HG03066 (cell line): Measurements from ENCODE around the gene TTLL6.

Experiments used
- ATAC-seq: cut with Tn5 transposase; IDR thresholded peaks from one replicate; pipeline ENCODE4 v1.9.1; 2021; ENCODE audit warnings: low read depth; ENCODE audit not compliant: unreplicated experiment

Gene TTLL6

DNA sequence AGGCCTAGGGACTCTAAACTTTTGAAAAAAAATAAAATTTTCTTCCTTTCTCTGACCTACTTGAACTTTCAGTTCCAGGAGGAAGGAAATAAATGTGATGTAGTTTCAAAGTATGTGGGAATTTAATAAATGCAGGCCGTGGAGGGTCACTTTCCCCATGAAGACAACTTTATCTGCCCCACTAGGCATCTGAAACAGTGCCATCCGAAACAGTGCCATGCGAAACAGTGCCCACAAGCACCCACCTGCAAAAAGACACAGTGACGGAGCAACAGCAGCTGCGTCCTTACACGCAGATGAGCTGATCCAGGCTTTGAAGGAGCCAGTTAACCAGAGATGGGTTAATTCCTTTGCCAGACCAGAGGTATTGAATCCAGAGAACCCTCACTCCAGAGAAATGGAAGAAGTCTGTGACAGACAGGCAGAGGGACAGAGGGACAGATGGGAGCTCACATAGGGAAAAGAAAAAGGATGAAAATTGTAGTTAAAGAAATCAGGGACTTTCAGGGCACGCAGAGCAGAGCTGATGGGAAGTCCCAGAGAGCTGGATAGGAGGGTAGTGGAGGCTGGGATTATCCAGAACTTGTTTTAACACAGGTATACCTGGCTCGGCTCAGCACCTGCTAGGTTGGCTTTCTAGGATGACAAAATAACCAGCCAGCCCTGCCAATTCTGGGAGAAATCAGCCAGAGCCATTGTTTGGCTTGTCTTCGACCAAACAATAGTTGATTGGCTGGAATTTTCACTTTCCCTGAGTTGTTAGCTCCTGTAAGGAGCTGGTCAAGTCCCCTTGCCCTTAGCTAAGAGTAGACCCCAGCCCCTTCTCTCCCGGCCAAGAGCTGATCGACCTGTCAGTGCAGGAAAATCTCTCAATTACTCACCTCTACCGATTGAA, 71.4 kb downstream of the TTLL6 start:
- no peak for ATAC-seq

DNA sequence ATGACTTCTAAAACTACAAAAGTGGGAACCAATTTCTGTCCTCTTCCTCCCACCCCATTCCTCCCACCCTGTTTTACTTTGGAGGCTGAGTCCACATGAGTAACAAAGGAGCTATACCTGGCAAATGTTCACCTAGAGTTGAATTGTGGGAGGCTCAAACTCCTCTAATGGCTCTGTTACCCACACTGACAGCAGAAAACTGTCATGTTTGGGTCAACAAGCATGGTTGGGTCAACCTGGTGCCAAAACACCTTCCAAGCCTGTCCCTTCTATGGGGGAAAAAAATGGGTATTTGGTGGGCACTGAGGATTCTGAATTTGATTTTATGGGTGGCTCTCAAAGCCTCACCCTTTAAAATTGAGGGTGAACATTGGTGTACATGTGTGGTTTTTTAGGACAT, 76.5 kb downstream of the TTLL6 start:
- no peak for ATAC-seq

DNA sequence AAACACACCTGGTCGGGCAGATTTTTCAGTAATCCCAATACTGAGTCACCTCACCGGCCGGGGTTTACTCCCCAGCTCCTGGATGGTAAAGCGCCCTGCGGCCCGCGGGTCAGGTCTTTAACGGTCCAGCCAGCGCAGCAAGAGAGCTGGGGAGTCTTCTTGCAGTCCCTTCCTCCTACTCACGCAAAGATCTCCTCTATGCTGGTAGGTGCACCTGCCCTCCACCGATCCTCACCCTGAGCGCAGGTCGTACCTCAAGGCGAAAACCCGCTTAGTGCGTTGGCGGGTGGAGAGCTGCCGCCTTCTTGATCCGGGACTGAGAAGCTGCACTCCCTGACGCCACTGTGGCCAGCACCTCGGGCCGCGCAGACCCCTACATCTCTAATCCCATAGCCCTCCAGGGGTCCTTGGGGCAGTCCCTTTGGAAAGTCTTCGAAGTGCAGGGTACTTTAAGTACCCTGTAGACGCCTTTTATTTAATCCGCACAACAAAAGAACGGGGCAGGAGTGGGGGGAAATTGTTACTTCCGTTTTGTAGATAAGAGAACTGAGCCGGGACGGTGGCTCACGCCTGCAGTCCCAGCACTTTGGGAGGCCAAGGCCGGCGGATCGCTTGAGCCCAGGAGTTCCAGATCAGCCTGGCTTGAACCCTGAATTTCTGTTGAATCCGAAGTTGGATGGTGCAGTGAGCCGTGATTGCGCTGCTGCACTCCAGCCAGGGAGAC, 78.1 kb downstream of the TTLL6 start:
- ATAC-seq = no peak

DNA sequence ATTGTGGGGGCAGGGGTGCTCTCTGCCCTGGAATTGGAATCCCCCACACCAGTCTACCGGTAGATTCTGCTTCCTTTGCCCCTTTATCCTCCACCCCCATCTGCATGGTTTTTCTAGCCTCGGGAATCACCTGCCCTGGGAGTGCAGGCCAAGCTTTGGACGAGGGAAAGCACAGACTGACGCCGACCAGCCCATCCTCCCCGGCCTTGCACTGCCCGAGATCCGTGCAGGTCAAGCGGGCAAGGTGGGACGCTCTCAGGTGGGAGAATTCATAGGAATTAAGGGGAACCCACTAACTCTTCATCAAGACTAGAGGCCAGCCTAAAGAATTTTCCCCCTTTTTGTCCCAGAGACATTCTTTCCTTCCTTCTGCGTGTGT, 78.6 kb downstream of the TTLL6 start:
- no peak for ATAC-seq

DNA sequence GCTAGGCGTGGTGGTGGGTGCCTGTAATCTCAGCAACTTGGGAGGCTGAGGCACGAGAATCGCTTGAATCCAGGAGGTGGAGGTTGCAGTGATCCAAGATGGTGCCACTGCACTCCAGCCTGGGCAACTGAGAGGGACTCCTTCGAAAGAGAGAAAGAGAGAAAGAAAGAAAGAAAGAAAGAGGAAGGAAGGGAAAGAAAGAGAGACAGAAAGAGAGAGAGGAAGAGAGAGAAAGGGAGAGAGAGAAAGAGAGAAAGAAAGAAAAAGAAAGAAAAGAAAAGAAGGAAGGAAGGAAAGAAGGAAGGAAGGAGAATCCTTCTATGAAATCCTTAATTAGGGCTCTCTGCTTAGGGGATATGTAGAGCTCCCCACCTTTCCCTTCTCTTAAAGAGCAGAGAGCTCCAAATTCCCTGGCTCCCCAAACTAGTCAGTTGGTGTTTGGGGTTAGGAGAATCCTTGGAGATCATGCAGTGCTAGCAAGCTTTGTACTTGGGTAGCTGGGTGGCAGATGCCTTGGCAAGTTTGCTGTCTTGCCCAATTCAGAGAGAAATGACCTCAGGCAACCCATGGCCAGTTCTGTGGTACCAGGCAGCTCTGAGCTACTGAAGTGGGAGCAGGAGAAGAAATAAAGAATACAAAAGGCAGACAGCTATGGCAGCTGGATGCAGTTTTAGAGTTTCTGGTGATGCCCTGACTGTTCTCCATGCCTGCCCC, 79.5 kb downstream of the TTLL6 start:
- no peak for ATAC-seq

DNA sequence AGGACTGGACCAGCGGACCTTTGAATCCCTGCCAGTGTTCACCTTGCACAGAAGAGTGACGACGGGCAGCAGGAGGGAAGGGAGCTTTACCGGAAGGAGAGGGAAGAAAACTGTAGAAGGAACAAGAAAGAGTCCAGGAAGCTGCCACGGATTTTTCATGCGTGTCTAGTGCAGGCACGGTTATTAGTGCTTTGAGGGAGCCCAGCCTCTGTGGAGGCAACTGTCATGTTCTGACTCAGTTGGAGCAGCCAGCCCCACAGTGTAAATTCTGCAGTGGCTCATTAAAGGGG, 82.0 kb downstream of the TTLL6 start:
- no peak for ATAC-seq

DNA sequence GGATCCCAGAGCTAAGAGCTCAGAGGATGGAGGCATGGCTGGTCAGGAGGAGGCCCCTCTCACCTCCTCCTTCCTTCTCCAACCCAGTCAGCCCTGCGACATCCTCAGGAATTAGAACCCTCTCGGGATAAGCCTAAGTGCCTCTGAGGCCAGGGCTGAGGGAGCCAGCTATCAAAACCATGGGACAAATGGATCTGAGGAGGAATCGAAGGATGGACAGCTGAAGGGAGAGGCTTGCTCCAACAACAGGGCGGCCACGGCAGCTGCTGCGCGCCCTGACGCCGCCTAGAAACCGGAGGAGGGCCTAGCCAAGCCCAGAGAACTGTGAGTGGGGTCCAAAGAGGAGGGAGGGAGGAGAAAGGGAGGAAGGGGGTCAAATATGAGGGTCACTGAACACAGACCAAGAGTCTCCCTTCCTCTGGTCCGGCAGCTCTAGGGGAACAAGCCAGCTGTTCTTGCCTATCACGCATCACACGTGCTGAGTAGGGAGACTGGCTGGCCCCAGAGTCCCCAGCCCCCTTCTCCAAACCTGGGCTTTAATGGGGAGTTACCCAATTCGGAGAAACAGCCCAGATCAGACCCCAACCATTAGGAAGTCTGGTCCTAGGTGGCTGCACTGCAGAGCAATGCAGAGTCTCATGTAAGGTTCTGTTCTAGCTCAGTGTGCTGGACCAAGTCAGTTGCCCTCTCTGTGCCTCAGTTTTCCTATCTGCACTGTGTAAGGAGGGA, 82.5 kb downstream of the TTLL6 start:
- ATAC-seq = no peak

DNA sequence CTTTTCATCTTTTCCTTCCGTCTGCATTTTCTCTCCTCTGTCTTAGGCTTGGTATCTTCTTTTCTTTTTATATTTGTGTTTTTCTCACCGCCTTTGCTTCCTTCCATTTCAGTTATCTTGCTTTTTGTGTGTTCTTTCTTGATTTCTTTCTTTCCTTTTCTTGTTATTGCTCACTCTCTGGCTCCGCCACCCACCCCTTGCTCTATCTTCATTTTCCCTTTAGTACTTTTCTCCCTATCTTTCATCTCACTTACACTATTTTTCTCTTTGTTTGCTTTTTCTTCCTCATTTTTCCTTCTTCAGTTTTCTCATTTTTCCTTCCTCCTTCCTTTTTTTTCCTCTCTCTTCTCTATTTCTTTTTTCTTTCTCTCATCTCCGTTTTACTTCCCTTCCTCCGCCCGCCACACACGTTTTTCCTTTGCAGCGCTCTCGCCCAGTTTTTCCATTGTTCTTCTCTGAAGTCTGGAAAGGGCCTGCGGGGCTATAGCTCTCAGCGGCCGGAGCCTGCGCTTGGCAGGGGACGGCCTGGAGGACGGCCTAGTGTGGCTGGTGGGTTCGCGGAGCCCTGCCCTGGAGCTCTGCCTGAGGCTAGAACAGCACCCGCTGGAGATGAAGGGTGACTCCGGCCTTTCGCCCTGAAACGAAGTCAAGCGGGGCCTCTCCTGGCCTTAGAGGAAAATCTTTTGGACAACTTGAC, 83.2 kb downstream of the TTLL6 start:
- ATAC-seq = no peak

DNA sequence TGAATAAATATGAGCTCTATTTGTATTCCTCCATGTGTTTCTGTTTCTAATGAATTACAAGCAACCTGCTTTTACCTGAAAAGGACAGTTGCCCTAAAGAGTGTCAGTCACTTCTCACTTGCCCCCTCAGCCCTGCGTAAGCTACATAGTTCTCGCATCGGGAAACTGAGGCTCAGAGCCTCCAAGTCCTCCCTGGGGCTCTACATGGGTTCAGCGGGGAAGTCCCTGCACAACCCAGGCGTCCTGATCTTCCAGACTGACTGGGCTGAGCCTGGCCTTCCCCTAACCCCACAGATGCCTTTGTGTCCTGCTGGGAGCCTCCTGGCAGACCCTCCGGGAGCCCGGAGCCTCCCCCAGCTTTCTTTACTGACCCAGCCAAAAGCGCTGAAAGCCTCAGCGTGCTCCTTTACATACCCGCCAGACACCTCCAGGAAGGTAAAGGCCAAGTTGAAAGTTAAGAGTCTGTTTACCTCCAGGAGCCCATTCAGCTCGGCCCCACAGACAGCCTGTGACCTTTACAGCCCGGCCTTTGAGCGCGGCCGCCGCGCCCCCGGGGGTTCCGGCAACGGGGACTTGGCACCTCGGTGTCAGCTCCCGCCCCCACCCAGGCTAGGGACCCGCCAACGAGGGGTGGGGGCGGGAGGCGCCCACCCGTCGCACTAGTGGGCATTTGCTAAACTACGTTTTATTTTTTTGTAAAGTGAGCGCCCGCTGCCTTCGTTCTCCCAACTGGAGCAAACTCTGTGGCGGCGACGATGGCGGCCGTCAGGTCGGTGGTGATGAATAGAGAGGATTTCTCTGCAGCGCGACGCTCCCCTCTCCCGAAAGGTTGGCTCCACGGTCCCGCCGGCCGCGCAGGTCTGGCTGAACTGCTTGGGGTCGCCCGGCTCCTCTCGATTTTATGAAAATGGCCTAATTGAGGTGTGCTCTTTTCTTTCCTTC, 84.1 kb downstream of the TTLL6 start:
- no peak for ATAC-seq

DNA sequence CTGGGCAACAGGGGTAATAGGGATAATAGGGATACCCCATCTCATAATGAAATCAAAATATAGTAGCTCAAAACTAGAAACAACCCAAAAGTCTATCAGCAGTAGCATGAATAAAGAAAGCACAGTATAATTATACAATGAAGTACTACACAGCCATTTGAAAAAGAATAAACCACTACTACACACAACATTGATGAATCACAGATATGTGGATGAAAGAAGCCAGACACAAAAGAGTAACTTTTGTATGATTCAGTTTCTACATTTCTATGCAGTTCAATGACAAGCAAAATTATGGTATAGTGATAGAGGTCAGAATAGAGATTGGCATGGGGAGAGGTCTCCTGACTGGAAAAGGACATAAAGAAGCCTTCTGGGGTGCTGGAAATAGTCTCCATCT, 85.7 kb downstream of the TTLL6 start:
- ATAC-seq = no peak

DNA sequence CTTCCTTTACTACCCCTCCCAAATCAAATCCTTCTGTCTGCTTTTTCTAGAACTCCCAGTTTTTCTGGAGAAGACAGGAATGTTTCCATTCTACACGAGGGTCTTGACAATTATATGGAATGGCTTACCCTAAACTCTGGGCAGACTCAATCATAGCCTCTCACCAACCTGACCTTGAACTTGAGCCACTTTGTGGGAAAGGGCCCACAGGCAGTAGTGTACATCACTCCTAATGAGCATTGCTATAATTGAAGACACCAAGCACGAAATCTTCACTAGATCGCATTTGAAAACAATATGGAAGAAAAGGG, 86.8 kb downstream of the TTLL6 start:
- no peak for ATAC-seq

DNA sequence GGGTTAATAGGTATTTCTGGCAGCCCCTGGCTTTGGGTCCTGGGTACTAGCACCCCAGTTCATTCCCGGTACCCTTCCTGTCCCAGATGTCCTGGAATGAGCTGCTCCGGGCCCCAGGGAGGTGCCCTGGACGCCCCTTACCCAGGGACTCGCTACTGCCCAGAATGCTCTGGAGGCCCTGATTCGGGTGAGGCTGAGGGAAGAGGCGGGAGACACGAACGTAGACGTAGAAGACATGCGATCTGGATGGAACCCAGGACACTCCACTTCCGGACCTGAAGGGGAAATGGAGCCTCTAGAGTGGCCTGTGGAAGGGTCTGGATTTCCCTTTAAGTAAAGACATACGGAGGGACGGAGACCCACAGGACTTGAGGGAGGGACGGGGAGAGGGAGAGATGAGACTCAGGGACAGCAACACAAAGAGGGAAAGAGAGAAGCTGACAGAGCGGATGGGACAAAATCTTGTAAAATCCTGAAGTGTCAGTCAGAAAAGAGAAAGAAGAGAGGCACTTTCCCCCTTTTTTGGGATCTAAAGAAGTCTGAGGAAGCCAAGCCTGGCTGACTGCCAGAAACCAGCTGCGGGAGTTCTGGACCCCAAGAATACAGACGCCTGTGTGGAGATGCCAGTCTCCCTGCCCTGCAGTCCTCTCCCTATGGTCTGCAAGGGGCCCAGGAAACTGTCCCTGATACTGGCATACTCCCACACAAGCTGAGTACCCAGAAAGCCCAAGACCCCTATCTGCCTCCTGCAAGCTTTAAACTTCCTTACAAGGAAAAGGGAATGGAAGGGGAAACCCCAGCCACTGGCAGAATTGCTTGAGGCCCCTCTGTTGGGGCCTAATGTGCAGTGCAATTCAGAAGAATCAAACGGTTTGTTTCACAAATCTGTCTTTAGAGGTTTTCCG, 87.4 kb downstream of the TTLL6 start:
- ATAC-seq = no peak

DNA sequence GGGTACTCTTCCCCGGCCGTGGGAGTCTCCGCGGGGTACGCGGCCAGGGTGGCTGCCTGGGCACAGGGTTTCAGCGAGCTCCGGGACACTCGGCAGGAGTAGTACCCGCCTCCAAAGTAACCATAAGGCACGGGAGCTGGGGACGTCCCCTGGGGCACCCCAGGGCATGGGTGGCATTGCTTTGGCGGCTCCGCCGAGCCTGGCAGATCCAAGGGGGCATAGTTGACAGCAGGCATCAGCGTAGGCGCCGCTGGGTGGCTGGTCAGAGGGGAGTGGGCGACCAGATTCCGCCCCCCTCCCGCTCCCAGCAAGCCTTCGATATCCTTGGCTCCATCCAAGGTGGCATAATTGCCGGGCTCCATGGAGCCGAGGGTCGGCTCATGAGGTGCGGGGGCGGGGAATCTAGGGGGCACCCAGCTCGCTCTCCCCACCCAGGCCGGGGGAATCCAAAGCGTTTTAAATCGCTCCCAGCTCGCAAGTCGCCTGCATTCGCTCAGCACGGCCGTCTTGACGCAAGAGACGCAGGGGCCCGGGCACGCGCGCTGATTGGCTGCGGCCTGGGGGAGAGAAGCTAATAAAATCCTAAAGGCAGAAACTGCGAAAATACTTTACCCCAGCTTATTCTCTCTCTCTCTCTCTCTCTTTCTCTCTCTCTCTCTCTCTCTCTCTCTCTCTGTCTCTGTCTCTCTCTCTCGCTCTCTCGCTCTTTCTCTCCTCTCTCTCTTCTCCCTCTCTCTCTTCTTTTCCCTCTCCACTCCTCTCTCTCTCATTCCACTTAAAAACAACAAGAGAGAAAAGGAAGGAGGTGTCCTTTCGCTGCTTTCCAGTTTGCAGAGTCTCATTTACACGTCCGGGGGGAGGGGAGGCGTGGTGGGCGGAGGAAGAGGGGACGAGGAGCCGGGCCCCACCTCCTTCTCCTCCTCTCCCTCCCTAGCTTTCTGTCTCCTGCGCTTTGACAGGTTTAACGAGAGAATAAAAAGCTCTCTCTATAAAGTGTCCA, 88.5 kb downstream of the TTLL6 start, which contains the start of gene HOXB13:
HOXB13 (minus strand) TSS at position 519 of the 1,000 bp plus-strand sequence; CDS start at position 362, 157 bp downstream.
- no peak for ATAC-seq

DNA sequence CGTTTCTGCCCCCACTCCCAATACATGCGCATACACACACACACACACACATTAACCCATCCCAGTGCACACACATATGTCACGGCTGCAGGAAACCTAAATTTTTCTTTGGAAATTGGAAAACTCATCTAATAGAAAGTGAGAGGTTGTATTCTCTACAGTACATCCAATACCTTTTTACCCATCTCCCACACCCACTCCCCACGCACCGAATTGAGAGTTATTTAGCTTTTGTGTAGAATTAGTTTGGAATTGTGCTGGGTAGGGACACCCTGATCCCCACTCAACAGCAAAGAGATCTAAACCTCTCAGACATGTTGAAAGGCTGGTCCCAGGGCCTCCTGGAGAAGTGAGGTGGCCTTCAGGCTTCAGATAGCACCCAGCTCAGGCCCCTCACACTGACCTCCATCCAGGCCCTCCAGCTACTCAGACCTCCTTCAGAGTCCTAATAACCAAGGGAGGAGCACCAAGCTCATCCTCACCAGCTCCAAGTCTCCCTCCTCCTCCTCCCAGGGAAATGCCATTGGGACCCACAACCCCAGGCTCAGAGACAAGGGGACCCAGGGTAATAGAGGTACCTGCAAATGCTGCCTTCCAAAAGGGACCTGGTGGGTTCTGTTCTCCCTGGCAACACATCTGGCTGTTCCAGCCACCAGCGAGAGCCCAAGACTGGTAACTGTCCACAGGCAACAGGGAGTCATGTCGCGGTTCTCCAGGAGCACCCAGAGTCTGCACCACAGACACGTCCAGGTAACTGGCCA, 89.4 kb downstream of the TTLL6 start:
- no peak for ATAC-seq

DNA sequence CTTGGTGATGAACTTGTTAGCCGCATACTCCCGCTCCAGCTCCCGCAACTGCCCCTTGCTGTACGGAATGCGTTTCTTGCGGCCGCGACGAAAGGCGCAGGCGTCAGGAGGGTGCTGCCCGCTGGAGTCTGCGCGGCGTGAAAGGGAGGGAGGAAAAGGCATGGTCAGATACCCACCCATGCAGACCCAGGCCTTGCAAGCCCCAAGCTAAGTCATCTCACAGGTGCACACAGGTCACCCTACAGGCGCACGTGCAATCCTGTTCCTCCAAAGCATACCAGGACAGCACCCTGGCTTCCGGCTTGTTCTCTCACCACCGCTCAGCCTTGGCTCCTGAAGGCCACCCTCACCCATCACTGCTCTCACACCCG, 90.1 kb downstream of the TTLL6 start:
- ATAC-seq = no peak

DNA sequence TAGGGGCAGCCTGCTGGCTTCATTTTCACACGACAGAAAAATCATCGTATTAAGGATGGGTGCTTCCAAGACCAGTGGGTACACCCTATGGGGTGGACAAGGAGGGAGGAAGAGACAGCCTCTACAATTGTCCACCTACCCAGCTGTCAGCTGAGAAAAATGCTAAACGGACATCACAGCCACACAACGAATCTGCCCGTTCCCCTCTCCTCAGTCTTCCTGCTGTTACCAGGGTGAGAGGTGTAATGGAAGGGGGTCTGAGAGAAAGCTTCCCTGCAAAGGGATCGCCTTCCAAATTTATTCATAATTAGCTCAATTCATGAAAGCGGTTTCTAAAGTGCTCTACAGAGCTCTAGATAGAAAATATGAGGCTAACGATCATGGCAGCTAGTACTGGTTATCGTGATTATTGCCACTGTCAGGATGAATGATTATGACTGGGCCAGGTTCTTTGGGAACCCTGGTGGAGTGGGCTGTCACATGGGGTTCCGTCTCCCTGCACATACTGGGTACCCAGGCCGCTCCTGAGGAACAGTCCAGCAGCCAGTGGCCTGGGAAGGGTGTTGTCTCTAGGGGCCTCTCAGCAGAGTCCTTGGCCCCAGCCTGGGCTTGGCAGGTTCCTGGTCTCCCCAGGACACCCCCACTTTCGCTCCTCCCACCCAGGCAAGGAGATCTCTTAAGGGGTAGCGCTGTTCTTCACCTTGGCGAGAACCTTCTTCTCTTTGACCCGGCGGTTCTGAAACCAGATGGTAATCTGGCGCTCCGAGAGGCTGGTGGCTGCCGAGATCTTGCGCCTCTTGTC, 90.7 kb downstream of the TTLL6 start:
- ATAC-seq = no peak
